C4-2B (cell line): ENCODE measurements around the gene MEX3A.

Experiments used
- CTCF ChIP-seq: fragments of 450-650 bp; conservative IDR thresholded peaks from 2 replicates; pipeline ENCODE4 v1.5.1; 2017; ENCODE audit warnings: mild to moderate bottlenecking
- ZFX ChIP-seq: fragments of 450-650 bp; IDR thresholded peaks from 2 replicates; pipeline ENCODE4 v1.6.1; 2017

GRCh38 chr1:156073740-156074139, 8.5 kb downstream of the MEX3A start:
- TF ChIP-seq CTCF (no peak), ZFX (no peak)
